ENCODE data around the gene OGFOD2. TPM values are rescaled to one million over a fixed set of nuclear protein-coding genes. Genes with fewer than 3 reads are reported as not detected.

Gene OGFOD2
- total RNA-seq, 1 experiment from 2014 or later: 35.6 TPM

- Histone ChIP-seq H3K4me1 (ENCODE audit: insufficient read depth, low read length) (no peaks in the 10 kb centered on the region), H3K36me3 (ENCODE audit: low read depth, low read length) (no peaks in the 10 kb centered on the region), H3K4me2 (ENCODE audit: low read length) (no peak overlapping the region), H3F3A (ENCODE audit: low read length, unreplicated experiment) (no peaks in the 10 kb centered on the region), H3K9me2 (replicated peaks; ENCODE audit: low read length) (no peaks in the 10 kb centered on the region), H3K79me2 (ENCODE audit: low read length) (no peaks in the 10 kb centered on the region), H4K20me1 (ENCODE audit: low read length) (no peaks in the 10 kb centered on the region), H3K9ac (ENCODE audit: low read length) (no peak overlapping the region), H3K27ac (ENCODE audit: low read length) (no peak overlapping the region), H2AFZ (ENCODE audit: low read length) (no peak overlapping the region), H3K27me3 (ENCODE audit: low read length) (no peaks in the 10 kb centered on the region), H3K4me3 (ENCODE audit: low read length) (no peak overlapping the region), H3K9me3 (ENCODE audit: low read length) (no peaks in the 10 kb centered on the region)
- DNase-seq (no peak), ATAC-seq (no peak)
- no TSS peak for BruUV-seq (replicated peaks)
- POLR2A ChIA-PET (ENCODE audit: unreplicated experiment): no interaction called here
- CTCF ChIA-PET: no interaction called here
- intact Hi-C loops (cut with micrococcal nuclease): no loop called here
- TF ChIP-seq EZH2phosphoT487 (IDR thresholded peaks at IDR 0.05; ENCODE audit: borderline replicate concordance, low read length) (no peak), EZH2 (IDR thresholded peaks at IDR 0.05; ENCODE audit: low read length, unreplicated experiment) (no peak)
- TF ChIP-seq, protein P1, sequence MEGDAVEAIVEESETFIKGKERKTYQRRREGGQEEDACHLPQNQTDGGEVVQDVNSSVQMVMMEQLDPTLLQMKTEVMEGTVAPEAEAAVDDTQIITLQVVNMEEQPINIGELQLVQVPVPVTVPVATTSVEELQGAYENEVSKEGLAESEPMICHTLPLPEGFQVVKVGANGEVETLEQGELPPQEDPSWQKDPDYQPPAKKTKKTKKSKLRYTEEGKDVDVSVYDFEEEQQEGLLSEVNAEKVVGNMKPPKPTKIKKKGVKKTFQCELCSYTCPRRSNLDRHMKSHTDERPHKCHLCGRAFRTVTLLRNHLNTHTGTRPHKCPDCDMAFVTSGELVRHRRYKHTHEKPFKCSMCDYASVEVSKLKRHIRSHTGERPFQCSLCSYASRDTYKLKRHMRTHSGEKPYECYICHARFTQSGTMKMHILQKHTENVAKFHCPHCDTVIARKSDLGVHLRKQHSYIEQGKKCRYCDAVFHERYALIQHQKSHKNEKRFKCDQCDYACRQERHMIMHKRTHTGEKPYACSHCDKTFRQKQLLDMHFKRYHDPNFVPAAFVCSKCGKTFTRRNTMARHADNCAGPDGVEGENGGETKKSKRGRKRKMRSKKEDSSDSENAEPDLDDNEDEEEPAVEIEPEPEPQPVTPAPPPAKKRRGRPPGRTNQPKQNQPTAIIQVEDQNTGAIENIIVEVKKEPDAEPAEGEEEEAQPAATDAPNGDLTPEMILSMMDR (conservative IDR thresholded peaks at IDR 0.05; ENCODE audit: low read depth, low read length): no peak
Observed at GRCh38 chr12:122928404-122929147, 46.5 kb upstream of the OGFOD2 start.

GRCh38 chr12:122929148-122929538 lies 45.9 kb upstream of the OGFOD2 start:
- no peaks in the 10 kb centered on the region for H3K9me2 ChIP-seq (replicated peaks; ENCODE audit: low read length)
- no peaks in the 10 kb centered on the region for H3K9me3 ChIP-seq (ENCODE audit: low read length)
- no peaks in the 10 kb centered on the region for H3K27me3 ChIP-seq (ENCODE audit: low read length)
- no TSS peak for BruUV-seq (replicated peaks)
- no peak overlapping the region for H3K27ac ChIP-seq (ENCODE audit: low read length)
- no peak overlapping the region for H2AFZ ChIP-seq (ENCODE audit: low read length)
- intact Hi-C loops (cut with micrococcal nuclease): no loop called here
- POLR2A ChIA-PET (ENCODE audit: unreplicated experiment): no interaction called here
- no peak for DNase-seq
- no peak overlapping the region for H3K4me2 ChIP-seq (ENCODE audit: low read length)
- no peaks in the 10 kb centered on the region for H3K4me1 ChIP-seq (ENCODE audit: insufficient read depth, low read length)
- no peak overlapping the region for H3K4me3 ChIP-seq (ENCODE audit: low read length)
- ATAC-seq: no peak
- CTCF ChIA-PET: no interaction called here
- H3K36me3 ChIP-seq (ENCODE audit: low read depth, low read length): no peaks in the 10 kb centered on the region
- no peaks in the 10 kb centered on the region for H4K20me1 ChIP-seq (ENCODE audit: low read length)
- no peak for TF ChIP-seq EZH2 (IDR thresholded peaks at IDR 0.05; ENCODE audit: low read length, unreplicated experiment)
- TF ChIP-seq, protein P1 (conservative IDR thresholded peaks at IDR 0.05; ENCODE audit: low read depth, low read length): no peak
- H3F3A ChIP-seq (ENCODE audit: low read length, unreplicated experiment): no peaks in the 10 kb centered on the region
- no peak overlapping the region for H3K9ac ChIP-seq (ENCODE audit: low read length)
- no peaks in the 10 kb centered on the region for H3K79me2 ChIP-seq (ENCODE audit: low read length)

DNA sequence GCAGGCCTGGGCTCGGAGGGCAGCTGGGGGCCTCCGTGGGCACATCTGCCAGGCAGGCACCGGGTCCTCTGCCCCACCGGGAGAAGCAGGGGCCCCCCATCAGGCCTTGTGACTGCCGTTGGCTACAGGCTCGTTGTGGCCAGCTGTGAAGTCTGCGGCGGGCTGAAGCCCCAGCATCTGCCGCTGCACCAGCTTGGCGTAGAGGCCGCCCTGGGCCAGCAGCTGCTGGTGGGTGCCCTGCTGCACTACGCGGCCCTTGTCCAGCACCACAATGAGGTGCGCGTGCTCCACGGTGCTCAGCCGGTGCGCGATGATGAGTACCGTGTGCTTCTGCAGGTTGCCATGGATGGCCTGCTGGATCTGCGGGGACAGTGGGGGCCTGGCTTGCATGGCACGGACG lies 45.2 kb upstream of the OGFOD2 start:
- ChIA-PET POLR2A (ENCODE audit: unreplicated experiment) (no interaction called here), CTCF (no interaction called here)
- H3F3A ChIP-seq (ENCODE audit: low read length, unreplicated experiment): no peaks in the 10 kb centered on the region
- no peak for TF ChIP-seq EZH2phosphoT487 (IDR thresholded peaks at IDR 0.05; ENCODE audit: borderline replicate concordance, low read length)
- TF ChIP-seq, protein P1 (conservative IDR thresholded peaks at IDR 0.05; ENCODE audit: low read depth, low read length): no peak
- no peak for TF ChIP-seq EZH2 (IDR thresholded peaks at IDR 0.05; ENCODE audit: low read length, unreplicated experiment)
- ATAC-seq (no peak), DNase-seq (no peak)
- H3K9ac ChIP-seq (ENCODE audit: low read length): no peak overlapping the region
- H3K27ac ChIP-seq (ENCODE audit: low read length): no peak overlapping the region
- no peak overlapping the region for H2AFZ ChIP-seq (ENCODE audit: low read length)
- no peaks in the 10 kb centered on the region for H3K9me3 ChIP-seq (ENCODE audit: low read length)
- H3K79me2 ChIP-seq (ENCODE audit: low read length): no peaks in the 10 kb centered on the region
- H3K36me3 ChIP-seq (ENCODE audit: low read depth, low read length): no peaks in the 10 kb centered on the region
- intact Hi-C loops (cut with micrococcal nuclease): no loop called here
- BruUV-seq (replicated peaks): no TSS peak
- H4K20me1 ChIP-seq (ENCODE audit: low read length): no peaks in the 10 kb centered on the region
- no peak overlapping the region for H3K4me2 ChIP-seq (ENCODE audit: low read length)
- H3K9me2 ChIP-seq (replicated peaks; ENCODE audit: low read length): no peaks in the 10 kb centered on the region
- no peaks in the 10 kb centered on the region for H3K27me3 ChIP-seq (ENCODE audit: low read length)
- no peaks in the 10 kb centered on the region for H3K4me1 ChIP-seq (ENCODE audit: insufficient read depth, low read length)
- no peak overlapping the region for H3K4me3 ChIP-seq (ENCODE audit: low read length)
